H1 (cell line): Measurements from ENCODE around the gene LTBP3. TPM values are rescaled to one million over a fixed set of nuclear protein-coding genes. Genes with fewer than 3 reads are reported as not detected.

Experiments
- CBX8 ChIP-seq: fragments of 300-800, 300-1000 bp; sonication (generic); IDR thresholded peaks from 2 replicates; pipeline ENCODE4 v1.7.1; 2016; ENCODE audit warnings: low read depth, low read length, borderline replicate concordance
- CEBPB ChIP-seq: IDR thresholded peaks from 2 replicates; pipeline ENCODE4 v1.6.1; 2012; ENCODE audit warnings: low read depth, low read length
- CHD1 ChIP-seq: IDR thresholded peaks from 2 replicates; pipeline ENCODE4 v1.6.1; 2012; ENCODE audit warnings: low read depth, low read length, improper control_type of control experiment
- GTF2F1 ChIP-seq: IDR thresholded peaks from 2 replicates; pipeline ENCODE4 v1.6.1; 2012; ENCODE audit warnings: low read depth, low read length, improper control_type of control experiment, borderline replicate concordance
- POLR2AphosphoS5 ChIP-seq: IDR thresholded peaks from 2 replicates; pipeline ENCODE4 v1.6.1; 2011; ENCODE audit warnings: low read depth, low read length
- RXRA ChIP-seq: IDR thresholded peaks from 2 replicates; pipeline ENCODE4 v1.6.1; 2011; ENCODE audit warnings: low read depth, mild to moderate bottlenecking, low read length, moderate library complexity; ENCODE audit not compliant: insufficient read depth
- SAP30 ChIP-seq: fragments of 300-600 bp; sonication (generic); IDR thresholded peaks from 2 replicates; pipeline ENCODE4 v1.7.1; 2012; ENCODE audit warnings: low read length, moderate library complexity, mild to moderate bottlenecking, inconsistent platforms; ENCODE audit not compliant: insufficient read depth, insufficient replicate concordance
- TBP ChIP-seq: IDR thresholded peaks from 2 replicates; pipeline ENCODE4 v1.6.1; 2011; ENCODE audit warnings: low read depth, low read length, improper control_type of control experiment
- TCF12 ChIP-seq: IDR thresholded peaks from 2 replicates; pipeline ENCODE4 v1.6.1; 2011; ENCODE audit warnings: low read depth, mild to moderate bottlenecking, low read length
- polyA plus RNA-seq, 7 experiments: library from polyadenylated mRNA; depleted of rRNA in 3 of 7; stranded (reverse) in 5 of 7; unstranded in 2 of 7; fragments of >200 nt in 5 of 7; fragments of 200-250 nt in 2 of 7; gene quantifications; 1 replicate in 5 of 7; 2 replicates in 1 of 7; 4 replicates in 1 of 7; pipeline versions ENCODE4 v1.2.1 to v1.2.3, GENCODE V29; 2011 to 2013; ENCODE audit warnings: missing spikeins in 2 of 7, mixed read lengths in 2 of 7
- total RNA-seq: library from RNA; stranded (reverse); fragmentation: NEBNext Ultra II Directional; extraction: Animal tissue kit (Norgen Biotek cat#: 25700); gene quantifications from 2 replicates; pipeline ENCODE4 v1.2.1, GENCODE V29; 2021

The LTBP3 gene
- total and polyA plus RNA-seq, 2 of the 8 experiments (the other 6 are each of a cell fraction or from before 2014, with no cell fraction given) = 12.8 to 17.8 TPM

DNA sequence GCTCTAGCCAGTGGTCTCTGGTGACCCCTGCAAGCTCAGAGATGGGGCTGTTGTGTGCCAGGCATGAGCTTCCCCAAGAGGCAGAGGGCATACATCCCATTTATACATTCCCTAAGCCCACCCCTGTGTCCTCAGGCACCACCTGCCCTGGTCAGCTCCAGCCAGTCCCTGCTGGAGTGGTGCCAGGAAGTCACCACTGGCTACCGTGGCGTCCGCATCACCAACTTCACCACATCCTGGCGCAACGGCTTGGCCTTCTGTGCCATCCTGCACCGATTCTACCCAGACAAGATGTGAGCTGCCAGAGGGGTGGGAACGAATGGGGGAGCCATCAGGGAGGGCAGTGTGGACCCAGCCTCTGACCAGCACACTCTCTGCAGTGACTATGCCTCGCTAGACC, 25.9 kb upstream of the LTBP3 start (continued):
- TF ChIP-seq TCF12 = no peak
- TF ChIP-seq CBX8 = no peak
- no peak for TF ChIP-seq TBP
- TF ChIP-seq RXRA = no peak
- TF ChIP-seq POLR2AphosphoS5 = no peak
- TF ChIP-seq CHD1 = no peak
- no peak for TF ChIP-seq CEBPB
- no peak for TF ChIP-seq SAP30
- no peak for TF ChIP-seq GTF2F1
